Endothelial cell of umbilical vein (primary cell): Measurements from ENCODE around the gene SOX12. TPM values are rescaled to one million over a fixed set of nuclear protein-coding genes. Genes with fewer than 3 reads are reported as not detected.

Experiments used
- BruUV-seq: library from RNA; stranded (reverse); fragments of 400-500 nt; replicated peaks from 2 replicates; lab custom pipeline; 2021; lab: Mats Ljungman, UMichigan
- CTCF ChIA-PET: fragments of 300-600, 350-600 bp; sonication (Branson Sonifier 250); formaldehyde crosslinking; loops from one replicate; lab custom pipeline; 2021; ENCODE audit warnings: antibody characterized with exemption, inconsistent platforms; lab: Charles Lee
- POLR2A ChIA-PET: fragments of 300-600, 350-600 bp; sonication (Branson Sonifier 250); formaldehyde crosslinking; loops from one replicate; lab custom pipeline; 2021; ENCODE audit warnings: antibody characterized with exemption, inconsistent platforms; lab: Charles Lee
- DNase-seq: peaks from one replicate; pipeline ENCODE4 v3.0.0-alpha.2; 2011; ENCODE audit warnings: low read depth, low spot score
- FAIRE-seq: peaks from 2 replicates; lab custom pipeline; 2011; peaks lifted over from hg19 to GRCh38; lab: Jason Lieb, UNC
- H2AFZ ChIP-seq: 2 replicates; pipeline ENCODE4 v1.6.0; 2012; ENCODE audit warnings: low read depth, low read length, control low read depth, inconsistent platforms
- H3K27ac ChIP-seq: 2 replicates; pipeline ENCODE4 v1.5.1; 2011; ENCODE audit warnings: low read depth, mild to moderate bottlenecking, control low read depth, low read length, moderate library complexity; ENCODE audit not compliant: insufficient read depth
- H3K27me3 ChIP-seq, 2 experiments: 2 replicates each; pipeline versions ENCODE4 v1.6.0 to v1.6.1; 2011; ENCODE audit warnings: low read length in 2 of 2, mixed read lengths in 1 of 2; ENCODE audit not compliant: control insufficient read depth in 2 of 2, insufficient read depth in 2 of 2
- H3K36me3 ChIP-seq, 2 experiments: 2 replicates in 1 of 2; 3 replicates in 1 of 2; pipeline ENCODE4 v1.5.1; 2011; ENCODE audit warnings: low read length in 2 of 2, mild to moderate bottlenecking in 1 of 2, moderate library complexity in 1 of 2; ENCODE audit not compliant: control insufficient read depth in 2 of 2, insufficient read depth in 2 of 2; ENCODE audit errors: extremely low read depth in 1 of 2
- H3K4me1 ChIP-seq: 3 replicates; pipeline ENCODE4 v1.5.1; 2011; ENCODE audit warnings: mild to moderate bottlenecking, low read length; ENCODE audit not compliant: control insufficient read depth, insufficient read depth; ENCODE audit errors: extremely low read depth
- H3K4me2 ChIP-seq: 2 replicates; pipeline ENCODE4 v1.6.1; 2011; ENCODE audit warnings: low read length, control low read depth, mixed read lengths; ENCODE audit not compliant: insufficient read depth
- H3K4me3 ChIP-seq, 3 experiments: fragments of 200-600 bp in 1 of 3; sonication (generic), shearing (Covaris generic) in 1 of 3; replicated peaks in 1 of 3; 2 replicates each; pipeline ENCODE4 v1.5.1; 2011 to 2016; ENCODE audit warnings: control low read depth in 3 of 3, low read length in 3 of 3, mild to moderate bottlenecking in 2 of 3, inconsistent platforms in 1 of 3, low read depth in 1 of 3, moderate library complexity in 1 of 3; ENCODE audit not compliant: insufficient read depth in 1 of 3
- H3K79me2 ChIP-seq: 2 replicates; pipeline ENCODE4 v1.6.0; 2012; ENCODE audit warnings: low read length, inconsistent platforms; ENCODE audit not compliant: control insufficient read depth, insufficient read depth
- H3K9ac ChIP-seq: replicated peaks from 2 replicates; pipeline ENCODE3; 2011; ENCODE audit warnings: low read length, control low read depth; ENCODE audit not compliant: insufficient read depth; ENCODE audit errors: extremely low read depth
- H3K9me1 ChIP-seq: replicated peaks from 3 replicates; pipeline ENCODE4 v1.6.0; 2011; ENCODE audit warnings: mild to moderate bottlenecking, low read length; ENCODE audit not compliant: control insufficient read depth, insufficient read depth; ENCODE audit errors: extremely low read depth
- H3K9me3 ChIP-seq: replicated peaks from 2 replicates; pipeline ENCODE4 v1.5.1; 2012; ENCODE audit warnings: low read length, inconsistent platforms; ENCODE audit not compliant: control insufficient read depth, insufficient read depth
- H4K20me1 ChIP-seq: replicated peaks from 2 replicates; pipeline ENCODE3; 2011; ENCODE audit warnings: mild to moderate bottlenecking, low read length; ENCODE audit not compliant: control insufficient read depth, insufficient read depth; ENCODE audit errors: extremely low read depth
- EZH2 ChIP-seq: IDR thresholded peaks from 2 replicates; pipeline ENCODE4 v1.6.1; 2012; ENCODE audit warnings: borderline replicate concordance, low read depth, mild to moderate bottlenecking, moderate library complexity, low read length, inconsistent platforms; ENCODE audit not compliant: severe bottlenecking
- FOS ChIP-seq: IDR thresholded peaks from 2 replicates; pipeline ENCODE4 v1.6.1; 2011; ENCODE audit warnings: mild to moderate bottlenecking, low read length, moderate library complexity, borderline replicate concordance; ENCODE audit not compliant: insufficient read depth
- GATA2 ChIP-seq: IDR thresholded peaks from 2 replicates; pipeline ENCODE4 v1.7.0; 2011; ENCODE audit warnings: low read depth, mild to moderate bottlenecking, moderate library complexity, mixed read lengths, low read length; ENCODE audit not compliant: insufficient read length, insufficient read depth
- JUN ChIP-seq: IDR thresholded peaks from 2 replicates; pipeline ENCODE4 v1.6.1; 2011; ENCODE audit warnings: borderline replicate concordance, low read depth; ENCODE audit not compliant: insufficient read length, insufficient read depth
- MYC ChIP-seq: IDR thresholded peaks from one replicate; pipeline ENCODE4 v1.6.1; 2011; ENCODE audit warnings: mild to moderate bottlenecking, low read depth, low read length
- POLR2A ChIP-seq: IDR thresholded peaks from 2 replicates; pipeline ENCODE4 v1.6.1; 2012; ENCODE audit warnings: low read depth, mild to moderate bottlenecking, control low read depth, low read length
- POLR2AphosphoS5 ChIP-seq: IDR thresholded peaks from 2 replicates; pipeline ENCODE4 v1.6.1; 2012; ENCODE audit warnings: low read depth, mild to moderate bottlenecking, control low read depth, low read length, moderate library complexity; ENCODE audit not compliant: insufficient read depth
- dilution Hi-C: fragments of 300-500 bp; cut with MboI; formaldehyde crosslinking; loops from one replicate; pipeline ENCODE4 v1.15.0; 2019; ENCODE audit warnings: low sequenced_read_pairs; ENCODE audit not compliant: extremely low pct_ligation_motif_present
- intact Hi-C: fragments of 100-400 bp; cut with micrococcal nuclease; formaldehyde crosslinking; loops from one replicate; pipeline ENCODE4 v1.10.0; 2022
- polyA plus RNA-seq, 4 experiments: library from polyadenylated mRNA; depleted of rRNA in 3 of 4; stranded (reverse) in 3 of 4; unstranded in 1 of 4; fragments of >200 nt; gene quantifications; 2 replicates each; pipeline versions ENCODE4 v1.2.1 to v1.2.3, GENCODE V29; 2011 to 2012; ENCODE audit warnings: missing spikeins in 1 of 4
- total RNA-seq: library from RNA; stranded (reverse); gene quantifications from 2 replicates; pipeline ENCODE4 v1.2.3, GENCODE V29; 2021
- TF ChIP-seq, protein P1 (sequence below), 2 donors: IDR thresholded peaks; 1 replicate in 1 of 2; 2 replicates in 1 of 2; pipeline ENCODE4 v1.5.1; 2011; ENCODE audit warnings: low read length in 2 of 2, mild to moderate bottlenecking in 2 of 2, moderate library complexity in 2 of 2, control low read depth in 1 of 2, inconsistent platforms in 1 of 2, low read depth in 1 of 2; ENCODE audit not compliant: insufficient read depth in 1 of 2; ENCODE audit errors: extremely low read depth in 1 of 2
- TF ChIP-seq, protein P2 (sequence below): IDR thresholded peaks from 2 replicates; pipeline ENCODE4 v1.6.1; 2011; ENCODE audit not compliant: insufficient read depth, insufficient read length

SOX12 gene
- total and polyA plus RNA-seq, 2 donors (not counting 3 experiments of a cell fraction or from before 2014, with no cell fraction given), result 6.2 to 37.7 TPM

DNA sequence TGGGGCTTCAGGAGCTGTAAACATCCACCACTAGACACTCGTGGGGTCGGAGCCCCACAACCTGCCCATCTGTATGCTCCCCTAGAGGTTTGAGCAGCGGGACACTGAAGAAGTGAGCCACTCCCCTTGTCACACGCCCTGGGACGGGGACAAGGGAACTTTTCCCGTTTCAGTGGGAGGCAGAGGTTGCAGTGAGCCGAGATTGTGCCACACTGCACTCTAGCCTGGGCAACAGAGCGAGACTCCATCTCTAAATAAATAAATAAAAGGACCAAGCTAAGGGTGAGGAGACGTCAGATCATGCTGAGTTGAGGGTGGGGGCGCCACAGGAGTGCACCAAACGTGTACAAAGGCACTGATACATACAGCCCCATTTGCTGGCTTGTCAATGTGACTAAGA, 19.6 kb upstream of the SOX12 start:
- no peak for FAIRE-seq

More for the DNA sequence above, 19.6 kb upstream of the SOX12 start:
- no TSS peak for BruUV-seq
- TF ChIP-seq EZH2, result no peak
- TF ChIP-seq POLR2A, result no peak
- TF ChIP-seq, protein P1, sequence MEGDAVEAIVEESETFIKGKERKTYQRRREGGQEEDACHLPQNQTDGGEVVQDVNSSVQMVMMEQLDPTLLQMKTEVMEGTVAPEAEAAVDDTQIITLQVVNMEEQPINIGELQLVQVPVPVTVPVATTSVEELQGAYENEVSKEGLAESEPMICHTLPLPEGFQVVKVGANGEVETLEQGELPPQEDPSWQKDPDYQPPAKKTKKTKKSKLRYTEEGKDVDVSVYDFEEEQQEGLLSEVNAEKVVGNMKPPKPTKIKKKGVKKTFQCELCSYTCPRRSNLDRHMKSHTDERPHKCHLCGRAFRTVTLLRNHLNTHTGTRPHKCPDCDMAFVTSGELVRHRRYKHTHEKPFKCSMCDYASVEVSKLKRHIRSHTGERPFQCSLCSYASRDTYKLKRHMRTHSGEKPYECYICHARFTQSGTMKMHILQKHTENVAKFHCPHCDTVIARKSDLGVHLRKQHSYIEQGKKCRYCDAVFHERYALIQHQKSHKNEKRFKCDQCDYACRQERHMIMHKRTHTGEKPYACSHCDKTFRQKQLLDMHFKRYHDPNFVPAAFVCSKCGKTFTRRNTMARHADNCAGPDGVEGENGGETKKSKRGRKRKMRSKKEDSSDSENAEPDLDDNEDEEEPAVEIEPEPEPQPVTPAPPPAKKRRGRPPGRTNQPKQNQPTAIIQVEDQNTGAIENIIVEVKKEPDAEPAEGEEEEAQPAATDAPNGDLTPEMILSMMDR (IDR thresholded peaks at IDR 0.05; ENCODE audit: extremely low read depth in 1 of 2, insufficient read depth in 1 of 2, low read depth in 1 of 2, low read length in 2 of 2), result no peak
- TF ChIP-seq, protein P2, sequence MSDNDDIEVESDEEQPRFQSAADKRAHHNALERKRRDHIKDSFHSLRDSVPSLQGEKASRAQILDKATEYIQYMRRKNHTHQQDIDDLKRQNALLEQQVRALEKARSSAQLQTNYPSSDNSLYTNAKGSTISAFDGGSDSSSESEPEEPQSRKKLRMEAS, result no peak
- no peak for TF ChIP-seq POLR2AphosphoS5
- TF ChIP-seq JUN, result no peak
- TF ChIP-seq GATA2, result no peak
- no peak for TF ChIP-seq MYC
- no peak for TF ChIP-seq FOS
- intact Hi-C loops (no loop called here), dilution Hi-C loops (no loop called here)
- no peaks in the 10 kb centered on the region for H3K9me3 ChIP-seq
- ChIA-PET CTCF (interaction anchor here (1.0 kb wide), 1 partner anchor 25 kb away, joined by 3 read pairs; no protein-coding TSS in a partner anchor), POLR2A (no interaction called here)
- no peaks in the 10 kb centered on the region for H3K27me3 ChIP-seq
- H3K36me3 ChIP-seq, result no peaks in the 10 kb centered on the region
- no peak overlapping the region for H3K9ac ChIP-seq
- peaks cover 24% of the 10 kb centered on the region for H3K4me1 ChIP-seq
- H3K4me3 ChIP-seq, result no peak overlapping the region
- no peaks in the 10 kb centered on the region for H3K9me1 ChIP-seq
- peaks cover 2% of the 10 kb centered on the region for H3K79me2 ChIP-seq
- H4K20me1 ChIP-seq, result no peaks in the 10 kb centered on the region
- H3K4me2 ChIP-seq, result no peak overlapping the region
- no peak overlapping the region for H3K27ac ChIP-seq
- DNase-seq, result no peak
- no peak overlapping the region for H2AFZ ChIP-seq
